HG02571 (cell line): ENCODE results near the gene CCDC88B.
A peak's percentile ranks its signal among the peaks of the same experiment; 100 is the strongest.
"Not testable (repeated sequence)": the region's sequence is repeated elsewhere in the genome, so short reads cannot be mapped to it uniquely, and the experiment has no call there.

ENCODE experiments used
- ATAC-seq: cut with Tn5 transposase; IDR thresholded peaks from one replicate; pipeline ENCODE4 v1.9.1; 2021; ENCODE audit warnings: mild to moderate bottlenecking, moderate library complexity; ENCODE audit not compliant: unreplicated experiment

CCDC88B gene

DNA sequence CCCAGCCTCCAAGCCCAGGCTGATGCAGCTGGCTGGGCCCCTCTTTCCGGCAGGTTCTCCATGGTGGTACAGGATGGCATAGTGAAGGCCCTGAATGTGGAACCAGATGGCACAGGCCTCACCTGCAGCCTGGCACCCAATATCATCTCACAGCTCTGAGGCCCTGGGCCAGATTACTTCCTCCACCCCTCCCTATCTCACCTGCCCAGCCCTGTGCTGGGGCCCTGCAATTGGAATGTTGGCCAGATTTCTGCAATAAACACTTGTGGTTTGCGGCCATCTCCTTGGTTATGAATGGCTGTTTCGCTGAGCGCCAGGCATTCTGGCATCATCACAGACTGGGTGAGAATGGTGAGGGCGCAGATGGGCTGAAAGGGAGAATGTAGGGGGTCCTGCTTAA, 18.5 kb upstream of the CCDC88B start:
- ATAC-seq, result no peak

- no peak for ATAC-seq
Observed at GRCh38 chr11:64322925-64323260, 17.1 kb upstream of the CCDC88B start.

DNA sequence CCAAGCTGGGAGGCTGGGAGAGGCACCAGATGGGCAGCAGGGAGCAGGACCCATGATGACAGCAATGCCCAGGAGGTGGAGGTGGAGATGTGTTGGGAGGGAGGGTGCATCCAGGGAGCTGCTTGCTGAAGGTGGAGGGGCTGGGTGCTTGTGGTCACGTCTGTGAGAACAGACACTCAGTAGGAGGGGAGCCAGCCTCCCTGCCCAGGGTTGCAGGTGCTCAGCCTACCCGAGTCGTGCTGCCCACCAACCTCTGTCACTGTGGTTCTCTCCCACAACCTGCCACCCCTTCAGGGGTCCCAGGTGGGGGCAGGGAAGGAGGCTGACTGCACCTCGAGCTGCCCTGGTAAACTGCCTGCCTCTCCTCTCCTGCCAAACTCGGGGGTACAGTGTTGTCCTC, 16.6 kb upstream of the CCDC88B start:
- no peak for ATAC-seq

DNA sequence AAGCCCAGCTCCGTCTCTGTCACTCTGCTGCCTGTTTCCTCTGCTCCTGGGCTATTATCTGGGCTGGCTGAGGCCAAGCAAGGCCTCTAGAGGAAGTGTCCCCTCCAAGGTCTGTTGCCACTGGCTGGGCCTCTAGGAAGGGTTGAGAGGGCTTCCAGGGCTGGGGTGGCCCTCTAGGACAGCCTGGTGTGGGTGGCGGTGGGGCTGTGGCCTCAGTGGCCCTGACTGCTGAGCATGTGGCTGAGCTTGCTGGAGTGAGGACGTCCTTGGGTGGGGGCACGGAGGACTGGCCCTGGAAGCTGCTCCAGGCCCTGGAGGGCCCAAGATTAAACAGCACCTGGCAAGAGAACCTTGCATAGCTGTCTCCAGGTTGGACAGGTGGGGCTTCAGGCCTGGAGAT, 16.0 kb upstream of the CCDC88B start:
- ATAC-seq, result not testable (repeated sequence)

GRCh38 chr11:64324692-64325469, 15.1 kb upstream of the CCDC88B start:
- ATAC-seq, result no peak

DNA sequence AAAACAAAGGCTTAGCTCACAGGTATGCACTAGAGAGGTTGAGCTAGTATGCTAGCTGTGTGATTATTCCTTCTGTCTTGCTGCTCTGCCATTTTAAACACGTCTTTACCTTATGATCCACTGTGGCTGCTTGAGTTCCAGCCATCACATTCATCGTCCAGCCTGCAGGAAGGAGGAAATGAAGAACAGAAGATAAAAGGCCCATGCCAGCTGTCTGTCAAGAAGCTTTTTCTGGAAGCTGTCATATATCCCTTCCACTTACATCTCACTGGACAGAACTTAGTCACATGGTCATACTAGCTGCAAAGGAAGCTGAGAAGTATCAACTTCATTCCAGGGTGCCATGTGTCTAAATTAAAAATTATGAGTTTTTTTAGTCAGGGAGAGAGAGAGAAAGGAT, 12.6 kb upstream of the CCDC88B start:
- no peak for ATAC-seq

DNA sequence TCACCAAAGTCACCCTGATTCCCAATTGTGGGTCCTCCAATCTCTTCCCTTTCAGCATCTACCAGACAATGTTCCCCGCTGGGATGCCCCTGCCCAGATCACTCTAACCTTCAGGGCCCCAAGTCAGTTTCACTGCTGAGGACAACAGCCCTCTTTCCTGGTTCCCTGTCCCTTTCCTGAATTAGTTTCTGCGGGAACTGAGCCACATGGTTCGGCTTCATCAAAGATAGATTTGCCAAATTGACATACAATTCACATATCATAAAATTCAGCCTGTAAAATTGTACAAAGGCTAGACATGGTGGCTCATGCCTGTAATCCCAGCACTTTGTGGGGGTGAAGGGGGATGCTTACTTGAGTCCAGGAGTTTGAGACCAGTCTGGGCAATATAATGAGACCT, 12.0 kb upstream of the CCDC88B start:
- ATAC-seq, result no peak

- no peak for ATAC-seq
Observed at GRCh38 chr11:64330888-64331287, 9.1 kb upstream of the CCDC88B start.

GRCh38 chr11:64331569-64332371, 8.2 kb upstream of the CCDC88B start:
- ATAC-seq, result peak; percentile 49

DNA sequence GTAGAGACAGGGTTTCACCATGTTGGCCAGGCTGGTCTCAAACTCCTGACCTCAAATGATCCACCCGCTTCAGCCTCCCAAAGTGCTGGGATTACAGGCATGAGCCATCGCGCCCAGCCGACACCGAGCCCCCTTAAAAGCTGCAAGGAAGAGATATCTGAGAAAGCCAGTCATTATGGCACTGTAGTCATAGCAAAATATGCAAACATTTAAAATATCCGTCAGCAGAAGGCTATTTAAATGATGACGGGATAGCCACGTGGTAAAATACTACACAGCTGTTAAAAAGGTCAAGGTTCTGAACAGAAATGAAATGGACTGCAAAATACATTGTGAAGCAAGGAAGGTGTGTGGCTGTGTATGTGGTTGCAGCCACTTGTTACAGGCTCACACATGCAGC, 6.4 kb upstream of the CCDC88B start:
- ATAC-seq, result no peak

DNA sequence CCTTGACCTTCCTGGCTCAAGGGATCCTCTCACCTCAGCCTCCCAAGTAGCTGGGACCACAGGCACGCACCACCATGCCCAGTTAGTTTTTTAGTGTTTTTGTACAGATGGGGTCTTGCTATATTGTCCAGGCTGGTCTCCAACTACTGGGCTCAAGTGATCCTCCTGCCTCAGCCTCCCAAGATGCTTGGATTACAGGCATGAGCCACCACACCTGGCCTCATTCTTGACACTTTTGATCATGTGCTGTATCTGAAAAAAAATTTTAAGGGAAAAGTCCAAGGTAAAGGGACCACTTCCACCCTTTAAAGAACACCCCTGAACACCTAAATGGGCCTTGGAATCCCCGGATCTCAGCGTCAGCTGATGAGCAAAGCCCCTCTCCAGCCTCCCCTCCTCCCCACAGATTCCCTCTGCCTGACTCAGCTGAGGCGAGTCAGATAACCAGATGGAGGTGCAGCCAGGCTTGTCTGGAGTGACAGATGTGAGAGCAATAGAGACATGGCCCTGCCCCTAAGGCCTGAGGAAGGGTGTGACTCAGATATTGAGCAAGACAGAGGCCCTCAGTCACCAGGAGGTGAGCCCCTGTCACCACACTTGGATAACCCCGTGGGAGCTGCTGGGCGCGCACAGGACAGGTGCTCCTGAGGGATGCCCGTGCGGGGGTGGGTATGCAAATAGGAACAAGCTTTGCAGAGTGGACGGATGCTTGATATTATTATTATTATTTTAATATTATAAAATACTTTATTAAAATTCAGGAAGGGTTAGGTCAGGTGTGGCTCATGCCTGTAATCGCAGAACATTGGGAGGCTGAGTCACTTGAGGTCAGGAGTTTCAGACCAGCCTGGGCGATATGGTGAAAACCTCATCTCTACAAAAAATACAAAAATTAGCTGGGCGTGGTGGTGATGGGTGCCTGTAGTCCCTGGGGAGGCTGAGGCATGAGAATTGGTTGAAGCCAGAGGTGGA, 5.0 kb upstream of the CCDC88B start:
- peak; percentile 65 for ATAC-seq

GRCh38 chr11:64337538-64338249, 2.3 kb upstream of the CCDC88B start:
- ATAC-seq, result no peak

DNA sequence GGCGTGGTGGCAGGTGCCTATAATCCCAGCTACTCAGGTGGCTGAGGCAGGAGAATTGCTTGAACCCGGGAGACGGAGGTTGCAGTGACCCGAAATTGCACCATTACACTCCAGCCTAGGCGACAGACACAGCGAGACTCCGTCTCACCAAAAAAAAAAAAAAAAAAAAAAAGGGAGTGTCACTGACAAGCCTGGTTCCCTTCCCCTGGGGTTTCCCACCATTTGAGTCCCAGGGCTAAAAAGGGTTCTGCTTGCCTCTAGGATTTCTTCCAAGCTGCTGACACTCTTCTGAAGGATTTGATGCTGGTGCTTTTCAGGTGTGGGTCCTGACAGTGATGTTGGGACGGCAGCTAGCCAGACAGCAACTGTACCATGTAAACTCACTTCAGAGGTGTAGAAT, 1.3 kb upstream of the CCDC88B start:
- ATAC-seq, result no peak

- ATAC-seq, result no peak
Observed at GRCh38 chr11:64339286-64339685, 718 bp upstream of the CCDC88B start.

DNA sequence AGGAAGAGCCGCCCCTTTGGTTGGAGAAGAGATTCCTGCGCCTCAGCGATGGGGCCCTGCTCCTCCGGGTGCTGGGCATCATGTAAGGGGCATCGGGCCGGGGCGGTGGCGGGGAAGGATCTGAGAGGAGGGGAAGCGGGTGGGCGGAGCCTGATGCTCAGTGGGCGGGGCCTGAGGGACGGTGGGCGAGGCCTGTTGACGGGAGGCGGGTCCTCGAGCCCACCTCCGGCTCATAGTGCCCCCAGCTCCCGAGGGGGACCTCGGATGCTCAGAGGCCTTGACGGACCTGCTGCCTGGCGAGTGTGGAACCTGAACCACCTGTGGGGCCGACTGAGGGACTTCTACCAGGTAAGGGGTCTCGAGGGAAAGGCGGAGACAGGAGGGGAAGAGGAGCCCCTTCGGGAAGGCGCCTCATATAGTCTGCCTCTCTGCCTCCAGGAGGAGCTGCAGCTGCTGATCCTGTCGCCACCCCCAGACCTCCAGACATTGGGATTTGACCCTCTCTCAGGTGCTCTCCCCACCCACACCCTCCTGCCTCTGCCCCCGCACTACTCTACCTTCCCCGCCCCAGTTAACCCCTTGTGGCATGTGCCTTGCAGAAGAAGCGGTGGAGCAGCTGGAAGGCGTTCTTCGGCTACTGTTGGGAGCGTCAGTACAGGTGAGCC, 799 bp downstream of the CCDC88B start:
- ATAC-seq, result no peak

DNA sequence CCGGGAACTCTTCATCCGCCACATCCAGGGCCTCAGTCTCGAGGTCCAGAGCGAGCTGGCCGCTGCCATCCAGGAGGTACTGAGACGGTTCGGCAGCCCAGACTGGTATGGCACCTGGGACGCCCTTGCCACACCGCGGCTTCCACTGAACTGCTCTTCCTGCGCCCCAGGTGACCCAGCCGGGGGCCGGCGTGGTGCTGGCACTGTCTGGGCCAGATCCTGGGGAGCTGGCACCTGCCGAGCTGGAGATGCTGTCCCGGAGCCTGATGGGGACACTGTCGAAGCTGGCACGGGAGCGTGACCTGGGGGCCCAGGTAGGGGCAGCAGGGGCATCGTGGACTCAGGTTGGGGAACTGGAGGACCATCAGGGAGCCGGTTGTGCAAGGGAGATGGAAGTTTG, 1.4 kb downstream of the CCDC88B start:
- ATAC-seq, result no peak

DNA sequence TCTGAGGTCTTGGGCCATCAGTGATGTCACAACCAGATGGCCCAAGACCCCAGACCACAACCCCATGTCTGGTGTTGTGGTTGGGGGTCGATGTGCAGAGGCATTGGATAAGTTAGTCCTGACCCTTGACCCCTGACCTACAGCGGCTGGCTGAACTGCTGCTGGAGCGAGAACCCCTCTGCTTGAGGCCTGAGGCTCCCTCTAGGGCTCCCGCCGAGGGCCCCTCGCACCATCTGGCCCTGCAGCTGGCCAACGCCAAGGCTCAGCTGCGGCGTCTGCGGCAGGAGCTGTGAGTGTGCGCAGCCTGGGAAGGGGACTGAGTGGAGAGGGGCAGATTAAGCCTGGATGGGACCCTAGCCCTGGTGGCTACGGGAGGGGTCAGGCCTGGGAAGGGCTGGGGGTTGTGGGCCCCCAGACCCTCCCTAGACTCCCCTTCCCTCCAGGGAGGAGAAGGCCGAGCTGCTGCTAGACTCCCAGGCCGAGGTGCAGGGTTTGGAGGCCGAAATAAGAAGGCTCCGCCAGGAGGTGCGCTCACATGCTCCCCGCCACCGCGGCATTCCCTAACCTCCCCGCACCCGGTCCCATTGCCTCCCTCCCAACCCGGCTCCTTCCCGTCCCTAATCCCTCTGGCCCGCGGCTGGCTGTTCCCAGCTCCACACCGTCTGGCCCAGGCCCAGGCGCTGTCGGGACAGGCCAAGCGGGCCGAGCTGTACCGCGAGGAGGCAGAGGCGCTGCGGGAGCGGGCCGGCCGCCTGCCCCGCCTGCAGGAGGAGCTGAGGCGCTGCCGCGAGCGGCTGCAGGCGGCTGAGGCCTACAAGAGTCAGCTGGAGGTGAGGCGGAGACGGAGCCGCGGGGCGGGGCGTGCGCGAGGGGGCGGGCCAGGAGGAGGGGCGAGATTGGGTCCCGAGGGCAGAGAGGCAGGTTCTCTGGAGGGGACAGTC, 2.1 kb downstream of the CCDC88B start:
- no peak for ATAC-seq

GRCh38 chr11:64342869-64343745, 3.1 kb downstream of the CCDC88B start:
- no peak for ATAC-seq
